HepG2 (cell line): ENCODE results near the gene IL17RB.

Experiments
- CEBPB ChIP-seq: IDR thresholded peaks from 2 replicates; pipeline ENCODE4 v1.6.1; 2011; ENCODE audit warnings: low read depth, low read length, improper control_type of control experiment, borderline replicate concordance
- FOXM1 ChIP-seq: sonication (generic); formaldehyde crosslinking; IDR thresholded peaks from 2 replicates; pipeline ENCODE4 v1.5.0; 2020; ENCODE audit warnings: missing genetic modification reagents
- HNF4A ChIP-seq: sonication (generic); formaldehyde crosslinking; IDR thresholded peaks from 2 replicates; pipeline ENCODE4 v1.4.0; 2020; ENCODE audit warnings: missing genetic modification reagents
- KAT7 ChIP-seq: IDR thresholded peaks from 2 replicates; pipeline ENCODE4 v1.6.1; 2018; ENCODE audit warnings: borderline replicate concordance, missing compliant biosample characterization
- POLR2AphosphoS5 ChIP-seq: IDR thresholded peaks from 2 replicates; pipeline ENCODE4 v1.6.1; 2012; ENCODE audit warnings: low read depth, low read length
- SP1 ChIP-seq, 2 experiments: fragments of 450-650 bp in 1 of 2; sonication (generic) in 1 of 2; formaldehyde crosslinking in 1 of 2; IDR thresholded peaks; 2 replicates each; pipeline versions ENCODE4 v1.4.0 to v1.6.1; 2016 to 2020; ENCODE audit warnings: missing genetic modification reagents in 1 of 2
- SRSF4 ChIP-seq: fragments of 200-400 bp; formaldehyde crosslinking; IDR thresholded peaks from one replicate; pipeline ENCODE4 v1.6.1; 2018; ENCODE audit warnings: mild to moderate bottlenecking, low read depth, low read length, moderate library complexity; ENCODE audit not compliant: poor library complexity, severe bottlenecking
- ZNF121 ChIP-seq: sonication (generic); formaldehyde crosslinking; IDR thresholded peaks from 2 replicates; pipeline ENCODE4 v1.5.0; 2020; ENCODE audit warnings: mild to moderate bottlenecking, missing genetic modification reagents
- TF ChIP-seq, protein P1 (sequence below): sonication (generic); formaldehyde crosslinking; IDR thresholded peaks from 2 replicates; pipeline ENCODE4 v1.4.0; 2020; ENCODE audit warnings: missing genetic modification reagents, borderline replicate concordance
- TF ChIP-seq, protein P2 (sequence below): sonication (generic); formaldehyde crosslinking; IDR thresholded peaks from 2 replicates; pipeline ENCODE4 v1.5.0; 2020; ENCODE audit warnings: mild to moderate bottlenecking, missing genetic modification reagents, moderate library complexity
- TF ChIP-seq, protein P3 (sequence below): IDR thresholded peaks from 2 replicates; pipeline ENCODE4 v1.6.1; 2016; ENCODE audit warnings: low read depth, borderline replicate concordance
- TF ChIP-seq, protein P4 (sequence below): sonication (generic); formaldehyde crosslinking; IDR thresholded peaks from 2 replicates; pipeline ENCODE4 v1.4.0; 2020; ENCODE audit warnings: missing genetic modification reagents

DNA sequence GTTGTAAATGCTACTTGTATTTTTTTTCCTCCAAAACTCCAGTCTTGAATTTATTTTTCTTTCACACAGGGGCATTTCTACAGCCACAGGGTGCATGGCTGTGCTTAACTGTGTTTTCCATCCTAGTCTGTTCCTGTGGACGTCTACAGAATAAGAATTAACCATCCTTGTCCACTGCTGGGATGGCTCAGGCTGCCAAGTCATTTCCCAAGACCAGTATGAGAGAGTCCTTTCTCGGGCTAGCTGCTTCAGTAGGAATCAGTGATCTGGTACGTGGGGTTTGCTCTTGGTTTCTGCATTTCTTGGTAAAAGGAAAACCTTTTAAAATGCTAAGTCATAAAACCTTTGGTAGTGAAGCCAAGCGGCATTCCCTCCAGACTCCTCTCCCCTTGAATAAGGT, 29.9 kb upstream of the IL17RB start:
- TF ChIP-seq, protein P1, sequence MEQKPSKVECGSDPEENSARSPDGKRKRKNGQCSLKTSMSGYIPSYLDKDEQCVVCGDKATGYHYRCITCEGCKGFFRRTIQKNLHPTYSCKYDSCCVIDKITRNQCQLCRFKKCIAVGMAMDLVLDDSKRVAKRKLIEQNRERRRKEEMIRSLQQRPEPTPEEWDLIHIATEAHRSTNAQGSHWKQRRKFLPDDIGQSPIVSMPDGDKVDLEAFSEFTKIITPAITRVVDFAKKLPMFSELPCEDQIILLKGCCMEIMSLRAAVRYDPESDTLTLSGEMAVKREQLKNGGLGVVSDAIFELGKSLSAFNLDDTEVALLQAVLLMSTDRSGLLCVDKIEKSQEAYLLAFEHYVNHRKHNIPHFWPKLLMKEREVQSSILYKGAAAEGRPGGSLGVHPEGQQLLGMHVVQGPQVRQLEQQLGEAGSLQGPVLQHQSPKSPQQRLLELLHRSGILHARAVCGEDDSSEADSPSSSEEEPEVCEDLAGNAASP (CRISPR knock-in tag) = no peak
- no peak for TF ChIP-seq SRSF4
- TF ChIP-seq HNF4A (CRISPR knock-in tag) = no peak
- TF ChIP-seq, protein P2, sequence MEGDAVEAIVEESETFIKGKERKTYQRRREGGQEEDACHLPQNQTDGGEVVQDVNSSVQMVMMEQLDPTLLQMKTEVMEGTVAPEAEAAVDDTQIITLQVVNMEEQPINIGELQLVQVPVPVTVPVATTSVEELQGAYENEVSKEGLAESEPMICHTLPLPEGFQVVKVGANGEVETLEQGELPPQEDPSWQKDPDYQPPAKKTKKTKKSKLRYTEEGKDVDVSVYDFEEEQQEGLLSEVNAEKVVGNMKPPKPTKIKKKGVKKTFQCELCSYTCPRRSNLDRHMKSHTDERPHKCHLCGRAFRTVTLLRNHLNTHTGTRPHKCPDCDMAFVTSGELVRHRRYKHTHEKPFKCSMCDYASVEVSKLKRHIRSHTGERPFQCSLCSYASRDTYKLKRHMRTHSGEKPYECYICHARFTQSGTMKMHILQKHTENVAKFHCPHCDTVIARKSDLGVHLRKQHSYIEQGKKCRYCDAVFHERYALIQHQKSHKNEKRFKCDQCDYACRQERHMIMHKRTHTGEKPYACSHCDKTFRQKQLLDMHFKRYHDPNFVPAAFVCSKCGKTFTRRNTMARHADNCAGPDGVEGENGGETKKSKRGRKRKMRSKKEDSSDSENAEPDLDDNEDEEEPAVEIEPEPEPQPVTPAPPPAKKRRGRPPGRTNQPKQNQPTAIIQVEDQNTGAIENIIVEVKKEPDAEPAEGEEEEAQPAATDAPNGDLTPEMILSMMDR = no peak
- TF ChIP-seq, protein P3, sequence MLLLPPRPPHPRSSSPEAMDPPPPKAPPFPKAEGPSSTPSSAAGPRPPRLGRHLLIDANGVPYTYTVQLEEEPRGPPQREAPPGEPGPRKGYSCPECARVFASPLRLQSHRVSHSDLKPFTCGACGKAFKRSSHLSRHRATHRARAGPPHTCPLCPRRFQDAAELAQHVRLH (CRISPR knock-in tag) = no peak
- TF ChIP-seq FOXM1 (CRISPR knock-in tag) = no peak
- TF ChIP-seq CEBPB = no peak
- no peak for TF ChIP-seq ZNF121 (CRISPR knock-in tag)
- TF ChIP-seq, protein P4, sequence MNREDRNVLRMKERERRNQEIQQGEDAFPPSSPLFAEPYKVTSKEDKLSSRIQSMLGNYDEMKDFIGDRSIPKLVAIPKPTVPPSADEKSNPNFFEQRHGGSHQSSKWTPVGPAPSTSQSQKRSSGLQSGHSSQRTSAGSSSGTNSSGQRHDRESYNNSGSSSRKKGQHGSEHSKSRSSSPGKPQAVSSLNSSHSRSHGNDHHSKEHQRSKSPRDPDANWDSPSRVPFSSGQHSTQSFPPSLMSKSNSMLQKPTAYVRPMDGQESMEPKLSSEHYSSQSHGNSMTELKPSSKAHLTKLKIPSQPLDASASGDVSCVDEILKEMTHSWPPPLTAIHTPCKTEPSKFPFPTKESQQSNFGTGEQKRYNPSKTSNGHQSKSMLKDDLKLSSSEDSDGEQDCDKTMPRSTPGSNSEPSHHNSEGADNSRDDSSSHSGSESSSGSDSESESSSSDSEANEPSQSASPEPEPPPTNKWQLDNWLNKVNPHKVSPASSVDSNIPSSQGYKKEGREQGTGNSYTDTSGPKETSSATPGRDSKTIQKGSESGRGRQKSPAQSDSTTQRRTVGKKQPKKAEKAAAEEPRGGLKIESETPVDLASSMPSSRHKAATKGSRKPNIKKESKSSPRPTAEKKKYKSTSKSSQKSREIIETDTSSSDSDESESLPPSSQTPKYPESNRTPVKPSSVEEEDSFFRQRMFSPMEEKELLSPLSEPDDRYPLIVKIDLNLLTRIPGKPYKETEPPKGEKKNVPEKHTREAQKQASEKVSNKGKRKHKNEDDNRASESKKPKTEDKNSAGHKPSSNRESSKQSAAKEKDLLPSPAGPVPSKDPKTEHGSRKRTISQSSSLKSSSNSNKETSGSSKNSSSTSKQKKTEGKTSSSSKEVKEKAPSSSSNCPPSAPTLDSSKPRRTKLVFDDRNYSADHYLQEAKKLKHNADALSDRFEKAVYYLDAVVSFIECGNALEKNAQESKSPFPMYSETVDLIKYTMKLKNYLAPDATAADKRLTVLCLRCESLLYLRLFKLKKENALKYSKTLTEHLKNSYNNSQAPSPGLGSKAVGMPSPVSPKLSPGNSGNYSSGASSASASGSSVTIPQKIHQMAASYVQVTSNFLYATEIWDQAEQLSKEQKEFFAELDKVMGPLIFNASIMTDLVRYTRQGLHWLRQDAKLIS (CRISPR knock-in tag) = no peak
- TF ChIP-seq KAT7 = no peak
- no peak for TF ChIP-seq POLR2AphosphoS5
- TF ChIP-seq SP1 (IDR thresholded peaks at IDR 0.05) = no peak
- no peak for TF ChIP-seq SP1 (CRISPR knock-in tag; IDR thresholded peaks at IDR 0.05)
